H9 (cell line): ENCODE measurements around the gene TBX1. TPM values are rescaled to one million over a fixed set of nuclear protein-coding genes. Genes with fewer than 3 reads are reported as not detected.

ENCODE experiments used
- DNase-seq: peaks from one replicate; pipeline ENCODE4 v3.0.0-alpha.2; 2017
- H2AFZ ChIP-seq: one replicate; pipeline ENCODE4 v1.6.1; 2013; ENCODE audit warnings: mild to moderate bottlenecking, low read length, control low read depth, moderate library complexity
- H2AK5ac ChIP-seq: 2 replicates; pipeline ENCODE4 v1.6.1; 2013; ENCODE audit warnings: low read length, control low read depth, mixed read lengths; ENCODE audit not compliant: insufficient read length
- H2BK120ac ChIP-seq: one replicate; pipeline ENCODE4 v1.6.1; 2013; ENCODE audit warnings: low read depth, mild to moderate bottlenecking, low read length, control low read depth, inconsistent platforms; ENCODE audit not compliant: poor library complexity, severe bottlenecking
- H2BK12ac ChIP-seq: 2 replicates; pipeline ENCODE4 v1.6.1; 2013; ENCODE audit warnings: low read length, control low read depth, mixed read lengths, low read depth; ENCODE audit not compliant: insufficient read length
- H2BK15ac ChIP-seq: 2 replicates; pipeline ENCODE4 v1.6.1; 2013; ENCODE audit warnings: low read depth, low read length, control low read depth
- H2BK20ac ChIP-seq: one replicate; pipeline ENCODE4 v1.6.1; 2013; ENCODE audit warnings: low read depth, mild to moderate bottlenecking, low read length, control low read depth, inconsistent platforms; ENCODE audit not compliant: poor library complexity, severe bottlenecking
- H2BK5ac ChIP-seq: 2 replicates; pipeline ENCODE4 v1.6.1; 2013; ENCODE audit warnings: low read length, control low read depth, mixed read lengths; ENCODE audit not compliant: insufficient read length
- H3K14ac ChIP-seq: 2 replicates; pipeline ENCODE4 v1.6.1; 2013; ENCODE audit warnings: low read length, control low read depth; ENCODE audit not compliant: insufficient read depth
- H3K18ac ChIP-seq: 2 replicates; pipeline ENCODE4 v1.6.1; 2013; ENCODE audit warnings: low read depth, mild to moderate bottlenecking, mixed read lengths, low read length, control low read depth; ENCODE audit not compliant: insufficient read length
- H3K23ac ChIP-seq: 2 replicates; pipeline ENCODE4 v1.6.1; 2013; ENCODE audit warnings: low read length, control low read depth, mixed read lengths, low read depth; ENCODE audit not compliant: insufficient read length
- H3K23me2 ChIP-seq: 2 replicates; pipeline ENCODE4 v1.6.1; 2013; ENCODE audit warnings: low read depth, mild to moderate bottlenecking, mixed read lengths, low read length, control low read depth; ENCODE audit not compliant: insufficient read length, poor library complexity, severe bottlenecking
- H3K27ac ChIP-seq: 2 replicates; pipeline ENCODE4 v1.5.1; 2013; ENCODE audit warnings: low read length, control low read depth, mixed read lengths, low read depth; ENCODE audit not compliant: insufficient read length
- H3K27me3 ChIP-seq: 2 replicates; pipeline ENCODE4 v1.6.1; 2013; ENCODE audit warnings: low read length, control low read depth, inconsistent platforms; ENCODE audit not compliant: insufficient read depth
- H3K4ac ChIP-seq: 2 replicates; pipeline ENCODE4 v1.6.1; 2013; ENCODE audit warnings: low read depth, mild to moderate bottlenecking, control low read depth, inconsistent platforms, low read length, moderate library complexity
- H3K4me1 ChIP-seq: 2 replicates; pipeline ENCODE4 v1.6.1; 2013; ENCODE audit warnings: low read length, control low read depth, inconsistent platforms; ENCODE audit not compliant: insufficient read depth
- H3K4me2 ChIP-seq: 2 replicates; pipeline ENCODE4 v1.6.1; 2013; ENCODE audit warnings: low read length, control low read depth, mixed read lengths; ENCODE audit not compliant: insufficient read length, insufficient read depth
- H3K56ac ChIP-seq: 2 replicates; pipeline ENCODE4 v1.6.1; 2013; ENCODE audit warnings: low read depth, mild to moderate bottlenecking, mixed read lengths, low read length, control low read depth; ENCODE audit not compliant: insufficient read length
- H3K79me1 ChIP-seq: 2 replicates; pipeline ENCODE4 v1.6.1; 2013; ENCODE audit warnings: low read depth, mild to moderate bottlenecking, moderate library complexity, low read length, control low read depth, inconsistent platforms; ENCODE audit not compliant: insufficient read depth, poor library complexity, severe bottlenecking
- H3K79me2 ChIP-seq: 2 replicates; pipeline ENCODE4 v1.6.1; 2013; ENCODE audit warnings: low read length, control low read depth, inconsistent platforms; ENCODE audit not compliant: insufficient read depth
- H3K9ac ChIP-seq: 2 replicates; pipeline ENCODE4 v1.6.1; 2013; ENCODE audit warnings: low read length, control low read depth, mixed read lengths; ENCODE audit not compliant: insufficient read length; ENCODE audit errors: extremely low read depth
- H3K9me3 ChIP-seq: one replicate; pipeline ENCODE4 v1.6.1; 2013; ENCODE audit warnings: low read depth, low read length, inconsistent platforms; ENCODE audit not compliant: control insufficient read depth
- H3T11ph ChIP-seq: one replicate; pipeline ENCODE4 v1.6.1; 2013; ENCODE audit warnings: mild to moderate bottlenecking, low read length, control low read depth, inconsistent platforms
- H4K20me1 ChIP-seq: one replicate; pipeline ENCODE4 v1.6.1; 2013; ENCODE audit not compliant: control insufficient read depth, insufficient read length, insufficient read depth
- H4K5ac ChIP-seq: 2 replicates; pipeline ENCODE4 v1.6.1; 2013; ENCODE audit warnings: low read depth, mild to moderate bottlenecking, mixed read lengths, low read length, control low read depth; ENCODE audit not compliant: insufficient read length
- H4K8ac ChIP-seq: replicated peaks from 2 replicates; pipeline ENCODE4 v1.6.1; 2013; ENCODE audit warnings: low read length, control low read depth, mixed read lengths, low read depth; ENCODE audit not compliant: insufficient read length
- H4K91ac ChIP-seq: 2 replicates; pipeline ENCODE4 v1.6.1; 2013; ENCODE audit warnings: low read depth, mild to moderate bottlenecking, moderate library complexity, mixed read lengths, low read length, control low read depth; ENCODE audit not compliant: insufficient read length
- H3K27ac Mint-ChIP-seq, 3 experiments: 2 replicates in 2 of 3; 3 replicates in 1 of 3; pipeline ENCODE4 v1.8.0; 2020 to 2021; ENCODE audit warnings: mixed read lengths in 3 of 3, mild to moderate bottlenecking in 1 of 3, moderate library complexity in 1 of 3
- H3K27me3 Mint-ChIP-seq: 2 replicates; pipeline ENCODE4 v1.8.0; 2021; ENCODE audit warnings: low read depth, mild to moderate bottlenecking, moderate library complexity, mixed read lengths
- H3K36me3 Mint-ChIP-seq, 3 experiments: 2 replicates in 2 of 3; 3 replicates in 1 of 3; pipeline ENCODE4 v1.8.0; 2020 to 2021; ENCODE audit warnings: low read depth in 3 of 3, mixed read lengths in 3 of 3; ENCODE audit not compliant: insufficient read depth in 1 of 3
- H3K4me1 Mint-ChIP-seq, 2 experiments: 2 replicates each; pipeline ENCODE4 v1.8.0; 2020; ENCODE audit warnings: mixed read lengths in 2 of 2
- H3K4me3 Mint-ChIP-seq, 2 experiments: 2 replicates in 1 of 2; 3 replicates in 1 of 2; pipeline ENCODE4 v1.8.0; 2020 to 2021; ENCODE audit warnings: mild to moderate bottlenecking in 2 of 2, mixed read lengths in 2 of 2, moderate library complexity in 1 of 2
- H3K9me3 Mint-ChIP-seq, 2 experiments: 2 replicates in 1 of 2; 3 replicates in 1 of 2; pipeline ENCODE4 v1.8.0; 2020; ENCODE audit warnings: mild to moderate bottlenecking in 2 of 2, mixed read lengths in 2 of 2, moderate library complexity in 1 of 2
- CTCF ChIP-seq: fragments of 200-600 bp; sonication (generic); conservative IDR thresholded peaks from 3 replicates; pipeline ENCODE4 v1.8.0; 2021; ENCODE audit warnings: antibody characterized with exemption, mild to moderate bottlenecking
- WGBS: extraction: QIAGEN DNeasy Blood & Tissue Kit; methylation state at CpG from one replicate; pipeline ENCODE4 v1.1.7; 2013; ENCODE audit warnings: missing lambda C conversion rate, low lambda C conversion rate, mixed read lengths; ENCODE audit not compliant: insufficient read length; ENCODE audit errors: extremely low coverage; 5-methylcytosine and 5-hydroxymethylcytosine counted together
- total RNA-seq: library from RNA; stranded (reverse); gene quantifications from 2 replicates; pipeline ENCODE4 v1.2.1, GENCODE V29; 2021

Gene TBX1
- total RNA-seq, 1 experiment from 2014 or later: 2.2 TPM

GRCh38 chr22:19734163-19734562 lies 26.4 kb upstream of the TBX1 start:
- H4K5ac ChIP-seq: no peak overlapping the region
- no peak overlapping the region; a peak in 1 of 5 replicates for H3K4me3 Mint-ChIP-seq
- H3K27ac Mint-ChIP-seq: no peak overlapping the region
- H2BK20ac ChIP-seq: no peak overlapping the region
- H3K18ac ChIP-seq: no peak overlapping the region
- no CpG with 5 or more reads among the region's 7 CpGs for WGBS
- no peak overlapping the region for H3K56ac ChIP-seq
- H3T11ph ChIP-seq: no peak overlapping the region
- H3K4ac ChIP-seq: no peak overlapping the region
- H4K20me1 ChIP-seq: no peaks in the 10 kb centered on the region
- DNase-seq: no peak
- H3K9ac ChIP-seq: no peak overlapping the region
- no peak overlapping the region for H4K91ac ChIP-seq
- H3K9me3 ChIP-seq: no peaks in the 10 kb centered on the region
- no peak overlapping the region for H2BK5ac ChIP-seq
- no peaks in the 10 kb centered on the region for H3K27me3 ChIP-seq
- H3K36me3 Mint-ChIP-seq: no peaks in the 10 kb centered on the region
- H3K14ac ChIP-seq: no peak overlapping the region
- no peak overlapping the region for H2BK120ac ChIP-seq
- H3K4me1 ChIP-seq: no peaks in the 10 kb centered on the region
- no peak overlapping the region for H3K4me2 ChIP-seq
- no peaks in the 10 kb centered on the region; a peak in 1 of 5 replicates for H3K9me3 Mint-ChIP-seq
- no peak overlapping the region for H3K23ac ChIP-seq
- peaks cover 6 to 9% of the 10 kb centered on the region in 2 experiments for H3K4me1 Mint-ChIP-seq
- H2AFZ ChIP-seq: no peak overlapping the region
- no peak overlapping the region for H4K8ac ChIP-seq
- H2AK5ac ChIP-seq: no peak overlapping the region
- peaks cover 2% of the 10 kb centered on the region for H3K23me2 ChIP-seq
- no peaks in the 10 kb centered on the region for H3K79me2 ChIP-seq
- peaks cover 26% of the 10 kb centered on the region for H3K27me3 Mint-ChIP-seq
- no peak overlapping the region for H3K27ac ChIP-seq
- H3K79me1 ChIP-seq: no peaks in the 10 kb centered on the region
- TF ChIP-seq CTCF: no peak
- no peak overlapping the region for H2BK15ac ChIP-seq
- no peak overlapping the region for H2BK12ac ChIP-seq
